NCI-H128 (cell line): Measurements from ENCODE around the gene CLNK.

Experiments
- DNase-seq: peaks from one replicate; lab custom pipeline; 2025; ENCODE audit not compliant: unreplicated experiment; lab: John Stamatoyannopoulos, UW

Gene CLNK

GRCh38 chr4:10526429-10527222 is 157.9 kb downstream of the CLNK start:
- DNase-seq, result no peak

GRCh38 chr4:10524196-10524833 is 160.3 kb downstream of the CLNK start:
- DNase-seq, result no peak

GRCh38 chr4:10521424-10521823 is 163.1 kb downstream of the CLNK start:
- peak; percentile 16 for DNase-seq

GRCh38 chr4:10509733-10510132 is 174.8 kb downstream of the CLNK start:
- no peak for DNase-seq

GRCh38 chr4:10506077-10506476 is 178.5 kb downstream of the CLNK start:
- DNase-seq, result no peak

GRCh38 chr4:10504570-10505179 is 179.9 kb downstream of the CLNK start:
- no peak for DNase-seq

- DNase-seq, result no peak
Observed at GRCh38 chr4:10502717-10503116, 181.9 kb downstream of the CLNK start.

GRCh38 chr4:10500776-10501175 is 183.8 kb downstream of the CLNK start:
- no peak for DNase-seq

- no peak for DNase-seq
Observed at GRCh38 chr4:10496200-10496599, 188.4 kb downstream of the CLNK start.

- DNase-seq, result no peak
Observed at GRCh38 chr4:10495651-10496050, 188.9 kb downstream of the CLNK start.

- DNase-seq, result no peak
Observed at GRCh38 chr4:10492464-10492863, 192.1 kb downstream of the CLNK start.

GRCh38 chr4:10491401-10491800 is 193.2 kb downstream of the CLNK start:
- DNase-seq, result no peak

- DNase-seq, result no peak
Observed at GRCh38 chr4:10490996-10491395, 193.6 kb downstream of the CLNK start.

GRCh38 chr4:10482913-10483312 is 201.7 kb downstream of the CLNK start:
- DNase-seq, result no peak

- DNase-seq, result no peak
Observed at GRCh38 chr4:10480616-10481015, 204.0 kb downstream of the CLNK start.

- DNase-seq, result no peak
Observed at GRCh38 chr4:10478621-10479020, 205.9 kb downstream of the CLNK start.

GRCh38 chr4:10470505-10470904 is 214.1 kb downstream of the CLNK start:
- DNase-seq, result no peak

- DNase-seq, result no peak
Observed at GRCh38 chr4:10466161-10466560, 218.4 kb downstream of the CLNK start.

- no peak for DNase-seq
Observed at GRCh38 chr4:10462876-10463275, 221.7 kb downstream of the CLNK start.

- no peak for DNase-seq
Observed at GRCh38 chr4:10461850-10462400, 222.6 kb downstream of the CLNK start.

GRCh38 chr4:10461091-10461849 is 223.3 kb downstream of the CLNK start:
- no peak for DNase-seq
